ENCODE data around the gene RRBP1.

Gene RRBP1

DNA sequence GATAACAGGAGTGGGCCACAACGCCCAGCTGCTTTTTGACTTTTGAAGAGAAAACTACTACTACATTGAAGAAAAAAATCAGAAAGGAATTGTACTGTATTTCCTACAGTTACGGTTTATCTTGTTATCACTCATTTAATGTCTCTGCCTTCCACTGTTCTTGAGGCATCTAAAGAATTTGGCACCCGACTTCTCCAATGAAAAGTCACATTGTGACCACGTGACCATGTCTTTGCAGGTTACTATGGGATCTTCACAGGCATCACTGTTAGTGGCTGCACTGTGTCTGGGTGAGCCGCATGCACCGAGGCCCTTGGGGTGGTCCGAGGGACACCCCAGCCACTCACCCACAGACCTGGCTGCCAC, 26.8 kb downstream of the RRBP1 start:
- Histone ChIP-seq H3K4me3 (replicated peaks; ENCODE audit: insufficient read depth, low read length) (no peak overlapping the region), H3K27ac (replicated peaks) (no peak overlapping the region), H3K27me3 (ENCODE audit: insufficient read depth, poor library complexity, severe bottlenecking) (no peaks in the 10 kb centered on the region)
- no peak for DNase-seq (ENCODE audit: low read depth in 1 of 2, low spot score in 1 of 2)
- no peak for TF ChIP-seq POLR2AphosphoS5 (IDR thresholded peaks at IDR 0.05; ENCODE audit: low read depth)
- TF ChIP-seq, protein P1, sequence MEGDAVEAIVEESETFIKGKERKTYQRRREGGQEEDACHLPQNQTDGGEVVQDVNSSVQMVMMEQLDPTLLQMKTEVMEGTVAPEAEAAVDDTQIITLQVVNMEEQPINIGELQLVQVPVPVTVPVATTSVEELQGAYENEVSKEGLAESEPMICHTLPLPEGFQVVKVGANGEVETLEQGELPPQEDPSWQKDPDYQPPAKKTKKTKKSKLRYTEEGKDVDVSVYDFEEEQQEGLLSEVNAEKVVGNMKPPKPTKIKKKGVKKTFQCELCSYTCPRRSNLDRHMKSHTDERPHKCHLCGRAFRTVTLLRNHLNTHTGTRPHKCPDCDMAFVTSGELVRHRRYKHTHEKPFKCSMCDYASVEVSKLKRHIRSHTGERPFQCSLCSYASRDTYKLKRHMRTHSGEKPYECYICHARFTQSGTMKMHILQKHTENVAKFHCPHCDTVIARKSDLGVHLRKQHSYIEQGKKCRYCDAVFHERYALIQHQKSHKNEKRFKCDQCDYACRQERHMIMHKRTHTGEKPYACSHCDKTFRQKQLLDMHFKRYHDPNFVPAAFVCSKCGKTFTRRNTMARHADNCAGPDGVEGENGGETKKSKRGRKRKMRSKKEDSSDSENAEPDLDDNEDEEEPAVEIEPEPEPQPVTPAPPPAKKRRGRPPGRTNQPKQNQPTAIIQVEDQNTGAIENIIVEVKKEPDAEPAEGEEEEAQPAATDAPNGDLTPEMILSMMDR (IDR thresholded peaks at IDR 0.05; ENCODE audit: insufficient read depth, low read length) = no peak
- TF ChIP-seq SPI1 (IDR thresholded peaks at IDR 0.05; ENCODE audit: borderline replicate concordance, low read depth) = no peak
- TF ChIP-seq GABPA (IDR thresholded peaks at IDR 0.05; ENCODE audit: low read depth) = no peak
- TF ChIP-seq, protein P2, sequence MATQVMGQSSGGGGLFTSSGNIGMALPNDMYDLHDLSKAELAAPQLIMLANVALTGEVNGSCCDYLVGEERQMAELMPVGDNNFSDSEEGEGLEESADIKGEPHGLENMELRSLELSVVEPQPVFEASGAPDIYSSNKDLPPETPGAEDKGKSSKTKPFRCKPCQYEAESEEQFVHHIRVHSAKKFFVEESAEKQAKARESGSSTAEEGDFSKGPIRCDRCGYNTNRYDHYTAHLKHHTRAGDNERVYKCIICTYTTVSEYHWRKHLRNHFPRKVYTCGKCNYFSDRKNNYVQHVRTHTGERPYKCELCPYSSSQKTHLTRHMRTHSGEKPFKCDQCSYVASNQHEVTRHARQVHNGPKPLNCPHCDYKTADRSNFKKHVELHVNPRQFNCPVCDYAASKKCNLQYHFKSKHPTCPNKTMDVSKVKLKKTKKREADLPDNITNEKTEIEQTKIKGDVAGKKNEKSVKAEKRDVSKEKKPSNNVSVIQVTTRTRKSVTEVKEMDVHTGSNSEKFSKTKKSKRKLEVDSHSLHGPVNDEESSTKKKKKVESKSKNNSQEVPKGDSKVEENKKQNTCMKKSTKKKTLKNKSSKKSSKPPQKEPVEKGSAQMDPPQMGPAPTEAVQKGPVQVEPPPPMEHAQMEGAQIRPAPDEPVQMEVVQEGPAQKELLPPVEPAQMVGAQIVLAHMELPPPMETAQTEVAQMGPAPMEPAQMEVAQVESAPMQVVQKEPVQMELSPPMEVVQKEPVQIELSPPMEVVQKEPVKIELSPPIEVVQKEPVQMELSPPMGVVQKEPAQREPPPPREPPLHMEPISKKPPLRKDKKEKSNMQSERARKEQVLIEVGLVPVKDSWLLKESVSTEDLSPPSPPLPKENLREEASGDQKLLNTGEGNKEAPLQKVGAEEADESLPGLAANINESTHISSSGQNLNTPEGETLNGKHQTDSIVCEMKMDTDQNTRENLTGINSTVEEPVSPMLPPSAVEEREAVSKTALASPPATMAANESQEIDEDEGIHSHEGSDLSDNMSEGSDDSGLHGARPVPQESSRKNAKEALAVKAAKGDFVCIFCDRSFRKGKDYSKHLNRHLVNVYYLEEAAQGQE (IDR thresholded peaks at IDR 0.05; ENCODE audit: insufficient replicate concordance, low read depth) = no peak

DNA sequence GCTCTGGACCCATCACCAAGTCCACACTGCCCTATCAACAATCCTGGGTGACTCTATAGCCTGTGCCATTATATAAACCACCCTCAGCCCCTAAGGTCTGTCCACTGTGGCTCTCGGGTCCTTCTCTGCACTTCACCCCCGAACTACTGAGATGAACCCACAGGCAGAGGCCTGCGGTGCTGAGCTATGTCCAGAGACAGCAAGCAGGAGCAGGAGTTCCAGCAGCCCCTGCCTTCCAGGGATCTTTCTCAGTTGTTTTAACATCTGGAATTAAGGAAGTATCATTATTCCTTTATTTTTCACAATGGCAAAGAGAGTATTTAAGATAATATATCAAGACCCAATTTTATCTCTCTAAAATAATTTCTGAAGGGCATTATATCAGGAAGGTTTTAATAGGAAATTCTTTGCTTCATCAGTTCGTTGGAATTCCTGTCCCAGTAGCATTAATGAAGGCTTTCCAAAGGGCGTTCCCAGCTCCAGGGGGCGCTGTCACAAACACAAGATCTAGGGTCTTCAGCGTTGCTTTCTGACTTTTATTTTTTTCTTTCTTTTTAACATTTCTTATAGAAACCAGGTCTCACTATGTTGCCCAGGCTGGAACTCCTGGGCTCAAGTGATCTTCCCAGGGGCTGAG, 27.3 kb downstream of the RRBP1 start:
- Histone ChIP-seq H3K27ac (replicated peaks) (no peak overlapping the region), H3K4me3 (replicated peaks; ENCODE audit: insufficient read depth, low read length) (no peak overlapping the region), H3K27me3 (ENCODE audit: insufficient read depth, poor library complexity, severe bottlenecking) (no peaks in the 10 kb centered on the region)
- TF ChIP-seq SPI1 (IDR thresholded peaks at IDR 0.05; ENCODE audit: borderline replicate concordance, low read depth) (no peak), POLR2AphosphoS5 (IDR thresholded peaks at IDR 0.05; ENCODE audit: low read depth) (no peak), GABPA (IDR thresholded peaks at IDR 0.05; ENCODE audit: low read depth) (no peak)
- TF ChIP-seq, protein P2 (IDR thresholded peaks at IDR 0.05; ENCODE audit: insufficient replicate concordance, low read depth) = no peak
- TF ChIP-seq, protein P1 (IDR thresholded peaks at IDR 0.05; ENCODE audit: insufficient read depth, low read length) = no peak
- no peak for DNase-seq (ENCODE audit: low read depth in 1 of 2, low spot score in 1 of 2)

DNA sequence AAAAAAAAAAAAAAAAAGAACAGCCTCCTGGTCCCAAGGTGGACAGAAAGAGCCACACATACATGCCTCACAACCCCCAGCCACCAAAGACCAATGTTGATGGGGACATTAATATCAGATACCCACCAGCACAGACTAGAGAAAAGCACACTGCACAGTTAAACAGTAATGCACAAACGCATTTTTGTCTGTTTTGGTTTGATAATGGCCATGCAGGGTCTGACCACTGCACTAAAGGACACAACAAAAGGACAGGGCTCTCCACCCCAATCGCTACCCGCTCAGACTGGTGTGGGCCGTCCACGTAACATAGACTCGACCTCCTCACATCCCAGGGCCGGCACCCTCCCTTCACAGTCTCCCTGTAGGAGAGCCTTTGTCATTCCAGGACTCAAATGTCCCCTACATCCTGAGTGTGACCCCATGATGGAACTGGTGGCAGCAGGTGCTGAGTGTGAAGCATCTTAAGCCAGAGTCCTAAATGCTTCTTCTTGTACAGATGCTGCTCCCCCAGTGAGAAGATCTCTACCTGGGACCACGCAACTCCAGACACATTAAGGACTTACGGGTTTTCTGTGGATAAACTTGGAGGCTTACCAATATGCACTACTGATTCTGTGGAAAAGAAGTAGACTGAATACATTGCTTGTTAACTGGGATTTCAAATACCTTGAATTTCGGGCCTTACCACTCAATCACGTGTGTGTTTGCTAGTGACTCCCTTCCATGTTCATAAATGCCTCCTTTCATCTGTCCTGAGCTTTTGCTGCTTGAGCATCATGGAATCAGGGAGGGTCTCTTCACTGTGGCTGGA, 28.0 kb downstream of the RRBP1 start:
- no peak overlapping the region for H3K4me3 ChIP-seq (replicated peaks; ENCODE audit: insufficient read depth, low read length)
- no peak for DNase-seq (ENCODE audit: low read depth in 1 of 2, low spot score in 1 of 2)
- TF ChIP-seq SPI1 (IDR thresholded peaks at IDR 0.05; ENCODE audit: borderline replicate concordance, low read depth) = no peak
- TF ChIP-seq, protein P2 (IDR thresholded peaks at IDR 0.05; ENCODE audit: insufficient replicate concordance, low read depth) = no peak
- TF ChIP-seq, protein P1 (IDR thresholded peaks at IDR 0.05; ENCODE audit: insufficient read depth, low read length) = no peak
- no peak for TF ChIP-seq GABPA (IDR thresholded peaks at IDR 0.05; ENCODE audit: low read depth)
- no peak for TF ChIP-seq POLR2AphosphoS5 (IDR thresholded peaks at IDR 0.05; ENCODE audit: low read depth)
- no peaks in the 10 kb centered on the region for H3K27me3 ChIP-seq (ENCODE audit: insufficient read depth, poor library complexity, severe bottlenecking)
- no peak overlapping the region for H3K27ac ChIP-seq (replicated peaks)

All from HL-60 (cell line).